Adipocyte (in vitro differentiated cells): ENCODE data around the gene SLC16A7.
A peak's percentile ranks its signal among the peaks of the same experiment; 100 is the strongest.
"Not testable (repeated sequence)": the region's sequence is repeated elsewhere in the genome, so short reads cannot be mapped to it uniquely, and the experiment has no call there.

Source experiments
- DNase-seq: peaks from one replicate; pipeline ENCODE4 v3.0.0-alpha.2; 2015; ENCODE audit warnings: low read depth
- H3K27me3 ChIP-seq: replicated peaks from 2 replicates; pipeline ENCODE4 v1.7.0; 2013; ENCODE audit warnings: mild to moderate bottlenecking, low read length, moderate library complexity; ENCODE audit not compliant: control insufficient read depth, insufficient read depth
- H3K36me3 ChIP-seq: 2 replicates; pipeline ENCODE4 v1.7.0; 2013; ENCODE audit warnings: low read length, mild to moderate bottlenecking, moderate library complexity; ENCODE audit not compliant: control insufficient read depth, insufficient read depth, severe bottlenecking
- H3K4me1 ChIP-seq: 2 replicates; pipeline ENCODE4 v1.7.0; 2013; ENCODE audit warnings: mild to moderate bottlenecking, low read length, moderate library complexity; ENCODE audit not compliant: control insufficient read depth, insufficient read depth
- H3K4me3 ChIP-seq: 2 replicates; pipeline ENCODE4 v1.7.0; 2013; ENCODE audit warnings: mild to moderate bottlenecking, low read length, moderate library complexity
- H3K9ac ChIP-seq: 2 replicates; pipeline ENCODE4 v1.7.0; 2013; ENCODE audit warnings: mild to moderate bottlenecking, low read length, moderate library complexity
- H3K9me3 ChIP-seq: 2 replicates; pipeline ENCODE4 v1.7.0; 2013; ENCODE audit warnings: mild to moderate bottlenecking, low read length, moderate library complexity; ENCODE audit not compliant: control insufficient read depth

Gene SLC16A7

DNA sequence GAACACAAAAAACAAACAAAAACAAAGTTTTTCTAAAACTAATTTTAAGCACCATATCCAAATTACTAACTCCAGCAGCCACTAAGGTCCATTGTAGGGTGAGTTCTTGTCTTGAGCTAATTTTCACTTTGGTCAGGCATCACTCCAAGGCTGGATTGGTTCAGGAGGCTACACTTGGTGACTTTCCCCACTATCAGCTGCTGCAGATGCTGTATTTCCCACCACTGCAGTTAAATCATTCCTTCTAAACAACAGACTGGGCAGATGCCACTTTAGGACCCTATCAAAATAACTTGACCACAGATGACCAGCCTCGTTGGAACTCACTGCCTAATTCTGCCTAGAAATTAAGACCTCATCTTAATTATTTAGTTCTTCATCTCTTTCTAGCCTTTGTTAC is 140.5 kb downstream of the SLC16A7 start:
- Histone ChIP-seq H3K36me3 (no peaks in the 10 kb centered on the region), H3K9ac (no peak overlapping the region), H3K27me3 (no peaks in the 10 kb centered on the region), H3K9me3 (no peaks in the 10 kb centered on the region), H3K4me3 (no peak overlapping the region), H3K4me1 (peaks cover 22% of the 10 kb centered on the region)
- DNase-seq, result no peak

GRCh38 chr12:59736786-59737185 is 141.0 kb downstream of the SLC16A7 start:
- H3K9ac ChIP-seq, result no peak overlapping the region
- DNase-seq, result peak; percentile 89
- peaks cover 22% of the 10 kb centered on the region for H3K4me1 ChIP-seq
- no peaks in the 10 kb centered on the region for H3K27me3 ChIP-seq
- no peak overlapping the region for H3K4me3 ChIP-seq
- H3K36me3 ChIP-seq, result no peaks in the 10 kb centered on the region
- no peaks in the 10 kb centered on the region for H3K9me3 ChIP-seq

GRCh38 chr12:59737725-59738463 is 142.1 kb downstream of the SLC16A7 start:
- Histone ChIP-seq H3K4me1 (peaks cover 25% of the 10 kb centered on the region), H3K9ac (peak overlapping the region; percentile 43), H3K4me3 (peak overlapping the region; percentile 70), H3K36me3 (no peaks in the 10 kb centered on the region), H3K27me3 (no peaks in the 10 kb centered on the region), H3K9me3 (no peaks in the 10 kb centered on the region)
- peak; percentile 85 for DNase-seq

DNA sequence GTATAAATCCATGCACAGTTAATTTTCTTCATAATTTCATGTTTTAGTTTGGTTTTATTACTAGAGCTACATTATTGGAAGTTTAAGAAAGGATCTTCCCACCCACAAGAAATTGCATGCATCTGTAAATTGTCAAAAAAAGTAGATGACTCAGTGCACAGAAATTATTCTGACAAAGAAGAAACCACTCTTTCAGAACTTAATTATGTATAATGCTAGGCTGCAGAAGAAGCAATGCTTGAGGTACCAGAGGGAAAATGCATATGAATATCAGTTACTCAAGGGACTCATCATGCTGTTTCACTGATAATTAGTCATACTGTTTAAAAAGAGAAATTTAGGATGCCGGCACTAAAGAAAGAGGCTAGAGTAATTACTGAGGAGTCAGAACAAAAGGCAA is 147.0 kb downstream of the SLC16A7 start:
- Histone ChIP-seq H3K4me3 (no peak overlapping the region), H3K9me3 (no peaks in the 10 kb centered on the region), H3K4me1 (peaks cover 11% of the 10 kb centered on the region), H3K9ac (no peak overlapping the region), H3K36me3 (no peaks in the 10 kb centered on the region), H3K27me3 (no peaks in the 10 kb centered on the region)
- peak; percentile 69 for DNase-seq

DNA sequence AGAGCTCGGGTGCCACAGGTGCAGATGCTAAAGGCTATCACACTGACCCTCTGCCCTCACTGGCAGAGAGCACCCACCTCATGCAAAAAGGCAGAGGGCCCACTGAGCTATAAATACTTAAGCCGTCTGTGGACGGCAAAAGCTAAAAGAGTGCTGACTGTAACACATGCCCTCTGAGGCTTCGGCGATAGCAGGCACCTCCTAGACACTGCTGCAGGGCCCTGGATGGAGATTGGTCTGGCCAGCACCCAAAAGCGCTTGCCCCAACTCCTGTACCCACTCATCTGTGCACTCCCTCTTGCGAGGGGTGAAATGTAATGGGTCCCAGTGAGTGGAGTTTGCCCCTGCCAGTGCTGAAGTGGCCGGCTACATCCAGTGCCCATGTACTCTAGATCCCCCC is 148.7 kb downstream of the SLC16A7 start:
- Histone ChIP-seq H3K4me1 (peaks cover 5% of the 10 kb centered on the region), H3K9me3 (no peaks in the 10 kb centered on the region), H3K36me3 (no peaks in the 10 kb centered on the region), H3K9ac (no peak overlapping the region), H3K4me3 (no peak overlapping the region), H3K27me3 (no peaks in the 10 kb centered on the region)
- no peak for DNase-seq

GRCh38 chr12:59751091-59751490 is 155.3 kb downstream of the SLC16A7 start:
- H3K4me1 ChIP-seq, H3K9me3 ChIP-seq, H3K27me3 ChIP-seq, H3K4me3 ChIP-seq, DNase-seq, H3K9ac ChIP-seq, H3K36me3 ChIP-seq: not testable (repeated sequence)

DNA sequence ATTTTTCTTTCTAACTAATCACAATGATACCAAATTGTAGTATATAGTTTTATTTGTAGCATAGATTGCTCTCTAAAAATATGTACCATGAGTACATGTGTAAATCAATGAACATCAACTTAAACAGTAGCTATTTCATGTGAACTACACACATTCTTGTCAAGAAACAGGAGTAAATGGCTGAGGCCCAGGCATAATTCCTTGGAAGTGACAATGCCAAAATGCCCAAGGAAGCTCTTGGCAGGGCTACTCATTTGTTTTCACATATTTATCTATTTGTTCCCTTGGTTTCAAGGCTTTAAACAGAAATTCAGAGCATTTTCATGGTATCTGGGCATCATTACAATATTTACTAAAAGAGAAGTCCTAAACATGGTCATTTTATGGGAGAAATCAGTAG is 165.7 kb downstream of the SLC16A7 start:
- H3K9ac ChIP-seq, result no peak overlapping the region
- H3K27me3 ChIP-seq, result no peaks in the 10 kb centered on the region
- DNase-seq, result no peak
- no peaks in the 10 kb centered on the region for H3K4me1 ChIP-seq
- H3K36me3 ChIP-seq, result peaks cover 6% of the 10 kb centered on the region
- no peaks in the 10 kb centered on the region for H3K9me3 ChIP-seq
- H3K4me3 ChIP-seq, result no peak overlapping the region

DNA sequence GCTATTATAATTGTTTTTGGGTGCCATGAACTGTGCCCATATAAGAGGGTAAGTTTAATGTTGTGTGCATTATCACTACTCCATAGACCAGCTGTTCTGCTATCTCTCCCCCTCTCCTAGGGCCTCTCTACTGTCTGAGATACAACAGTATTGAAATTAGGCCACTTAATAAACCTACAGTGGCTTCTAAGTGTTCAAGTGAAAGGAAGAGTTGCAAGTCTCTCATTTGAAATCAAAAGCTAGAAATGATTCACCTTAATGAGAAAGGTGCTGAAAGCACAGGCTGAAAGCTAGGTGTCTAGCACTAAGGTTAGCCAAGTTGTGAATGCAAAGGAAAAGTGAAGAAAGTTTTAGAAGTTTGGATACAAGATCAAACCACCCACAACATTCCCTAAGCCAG is 168.0 kb downstream of the SLC16A7 start:
- no peaks in the 10 kb centered on the region for H3K27me3 ChIP-seq
- H3K9me3 ChIP-seq, result peaks cover 3% of the 10 kb centered on the region
- H3K4me3 ChIP-seq, result no peak overlapping the region
- no peak for DNase-seq
- H3K9ac ChIP-seq, result no peak overlapping the region
- H3K4me1 ChIP-seq, result no peaks in the 10 kb centered on the region
- H3K36me3 ChIP-seq, result peaks cover 6% of the 10 kb centered on the region

- H3K36me3 ChIP-seq, result peaks cover 8% of the 10 kb centered on the region
- H3K27me3 ChIP-seq, result no peaks in the 10 kb centered on the region
- H3K4me3 ChIP-seq, result no peak overlapping the region
Observed at GRCh38 chr12:59768031-59768430, 172.2 kb downstream of the SLC16A7 start.

GRCh38 chr12:59780605-59781135 is 184.8 kb downstream of the SLC16A7 start:
- peaks cover 10% of the 10 kb centered on the region for H3K36me3 ChIP-seq
- peak; percentile 39 for DNase-seq
- H3K9ac ChIP-seq, result no peak overlapping the region
- H3K27me3 ChIP-seq, result no peaks in the 10 kb centered on the region
- H3K9me3 ChIP-seq, result no peaks in the 10 kb centered on the region
- no peak overlapping the region for H3K4me3 ChIP-seq
- H3K4me1 ChIP-seq, result no peaks in the 10 kb centered on the region

More at GRCh38 chr12:59768031-59768430, 172.2 kb downstream of the SLC16A7 start:
- DNase-seq, result no peak
- Histone ChIP-seq H3K4me1 (no peaks in the 10 kb centered on the region), H3K9ac (no peak overlapping the region), H3K9me3 (peaks cover 3% of the 10 kb centered on the region)

DNA sequence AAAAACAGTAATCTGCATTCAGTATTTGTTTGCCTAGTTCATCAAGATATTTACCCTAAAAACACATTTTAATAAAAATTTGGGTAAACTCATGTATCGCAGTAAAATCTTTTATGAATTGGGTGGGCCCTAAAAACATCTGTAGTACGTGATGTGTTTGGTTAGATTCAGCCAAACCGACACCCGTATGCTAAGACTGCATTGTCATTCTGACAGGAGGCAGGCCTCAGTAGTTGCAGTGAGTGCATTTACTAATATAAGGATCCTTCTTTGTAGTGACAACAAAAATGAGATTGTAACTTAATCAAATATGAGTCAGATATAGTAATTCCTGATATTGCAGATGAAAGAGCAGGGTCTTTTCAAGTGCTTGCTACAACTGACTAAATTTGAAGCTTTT is 191.8 kb downstream of the SLC16A7 start:
- no peak overlapping the region for H3K9ac ChIP-seq
- no peak for DNase-seq
- H3K9me3 ChIP-seq, result no peaks in the 10 kb centered on the region
- H3K36me3 ChIP-seq, result no peaks in the 10 kb centered on the region
- no peak overlapping the region for H3K4me3 ChIP-seq
- H3K4me1 ChIP-seq, result no peaks in the 10 kb centered on the region
- no peaks in the 10 kb centered on the region for H3K27me3 ChIP-seq

DNA sequence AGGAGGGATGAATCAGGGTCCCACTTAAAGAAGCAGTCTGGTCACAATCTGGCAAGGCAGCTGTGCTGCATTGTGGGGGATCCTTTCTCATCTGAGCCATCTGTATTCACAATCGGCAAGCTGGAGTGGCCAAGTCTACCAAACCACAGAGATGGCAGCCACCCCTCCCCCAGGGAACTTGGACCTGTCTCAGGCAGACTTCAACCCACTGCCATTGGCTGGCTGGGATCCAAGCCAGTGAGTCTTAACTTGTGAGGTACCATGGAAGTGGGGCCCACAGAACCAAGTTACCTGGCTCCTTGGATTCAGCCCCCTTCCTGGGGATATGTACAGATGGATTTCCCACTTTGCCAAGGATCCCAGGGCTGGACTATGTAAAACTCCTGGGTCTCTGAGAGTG is 196.8 kb downstream of the SLC16A7 start:
- Histone ChIP-seq H3K9ac (no peak overlapping the region), H3K36me3 (no peaks in the 10 kb centered on the region), H3K9me3 (peaks cover 29% of the 10 kb centered on the region), H3K4me1 (no peaks in the 10 kb centered on the region), H3K27me3 (no peaks in the 10 kb centered on the region), H3K4me3 (no peak overlapping the region)
- DNase-seq, result no peak
